Left lobe of liver (tissue), 2 donors: ENCODE measurements around the gene MINDY4. TPM values are rescaled to one million over a fixed set of nuclear protein-coding genes. Genes with fewer than 3 reads are reported as not detected.

ENCODE experiments used
- ATAC-seq: fragments of 200-7000 bp; cut with Tn5 transposase; one replicate; pipeline ENCODE4 v1.9.1; 2020; ENCODE audit warnings: mild to moderate bottlenecking, moderate library complexity
- DNase-seq: peaks from one replicate; pipeline ENCODE4 v3.0.0-alpha.2; 2020; ENCODE audit warnings: low spot score
- total RNA-seq: library from RNA; stranded (reverse); gene quantifications from one replicate; pipeline ENCODE4 v1.2.1, GENCODE V29; 2021
- donor health status: DM: no; HTN: no; CAD: no; lungs with moderate emphysema.
- donor health status: DM: no; HTN: yes; CAD: no.

Gene MINDY4
- total RNA-seq, 1 donor from 2014 or later, result 2.3 TPM

GRCh38 chr7:30910411-30911073 lies 139.3 kb downstream of the MINDY4 start:
- no peak for DNase-seq

GRCh38 chr7:30911133-30911532 lies 139.9 kb downstream of the MINDY4 start:
- ATAC-seq, result no peak
- DNase-seq, result no peak

More at GRCh38 chr7:30910411-30911073, 139.3 kb downstream of the MINDY4 start:
- ATAC-seq, result no peak

GRCh38 chr7:30911561-30911969 lies 140.3 kb downstream of the MINDY4 start, which contains the start of gene AQP1:
AQP1 (plus strand) TSS chr7:30911853; CDS start chr7:30911910, 57 bp downstream.
- DNase-seq (no peak), ATAC-seq (peak; percentile 20)

DNA sequence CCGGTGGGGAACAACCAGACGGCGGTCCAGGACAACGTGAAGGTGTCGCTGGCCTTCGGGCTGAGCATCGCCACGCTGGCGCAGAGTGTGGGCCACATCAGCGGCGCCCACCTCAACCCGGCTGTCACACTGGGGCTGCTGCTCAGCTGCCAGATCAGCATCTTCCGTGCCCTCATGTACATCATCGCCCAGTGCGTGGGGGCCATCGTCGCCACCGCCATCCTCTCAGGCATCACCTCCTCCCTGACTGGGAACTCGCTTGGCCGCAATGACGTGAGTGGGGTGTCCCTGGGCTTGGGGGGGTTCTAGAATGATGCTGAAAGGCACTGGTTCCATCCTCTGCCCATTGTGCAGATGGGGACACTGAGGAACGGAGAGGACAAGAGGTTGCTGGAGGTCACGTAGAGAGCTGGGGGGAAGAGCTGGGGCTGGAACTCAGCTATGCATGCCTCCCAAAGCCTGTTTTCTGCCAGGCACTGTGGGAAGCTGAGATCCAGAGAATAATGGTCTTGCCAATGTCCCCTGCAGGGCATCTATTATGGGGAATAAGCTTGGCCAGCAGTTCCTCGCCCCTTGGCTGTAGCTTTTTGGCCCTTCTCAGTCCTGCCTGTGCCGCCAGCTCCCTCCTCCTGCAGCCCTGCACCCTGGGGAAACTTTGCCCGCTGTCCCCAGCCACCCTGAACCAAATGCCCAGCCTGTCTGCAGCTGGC lies 141.0 kb downstream of the MINDY4 start:
- ATAC-seq (peak; percentile 30), DNase-seq (no peak)

GRCh38 chr7:30912731-30912985 lies 141.4 kb downstream of the MINDY4 start:
- ATAC-seq (no peak), DNase-seq (no peak)

DNA sequence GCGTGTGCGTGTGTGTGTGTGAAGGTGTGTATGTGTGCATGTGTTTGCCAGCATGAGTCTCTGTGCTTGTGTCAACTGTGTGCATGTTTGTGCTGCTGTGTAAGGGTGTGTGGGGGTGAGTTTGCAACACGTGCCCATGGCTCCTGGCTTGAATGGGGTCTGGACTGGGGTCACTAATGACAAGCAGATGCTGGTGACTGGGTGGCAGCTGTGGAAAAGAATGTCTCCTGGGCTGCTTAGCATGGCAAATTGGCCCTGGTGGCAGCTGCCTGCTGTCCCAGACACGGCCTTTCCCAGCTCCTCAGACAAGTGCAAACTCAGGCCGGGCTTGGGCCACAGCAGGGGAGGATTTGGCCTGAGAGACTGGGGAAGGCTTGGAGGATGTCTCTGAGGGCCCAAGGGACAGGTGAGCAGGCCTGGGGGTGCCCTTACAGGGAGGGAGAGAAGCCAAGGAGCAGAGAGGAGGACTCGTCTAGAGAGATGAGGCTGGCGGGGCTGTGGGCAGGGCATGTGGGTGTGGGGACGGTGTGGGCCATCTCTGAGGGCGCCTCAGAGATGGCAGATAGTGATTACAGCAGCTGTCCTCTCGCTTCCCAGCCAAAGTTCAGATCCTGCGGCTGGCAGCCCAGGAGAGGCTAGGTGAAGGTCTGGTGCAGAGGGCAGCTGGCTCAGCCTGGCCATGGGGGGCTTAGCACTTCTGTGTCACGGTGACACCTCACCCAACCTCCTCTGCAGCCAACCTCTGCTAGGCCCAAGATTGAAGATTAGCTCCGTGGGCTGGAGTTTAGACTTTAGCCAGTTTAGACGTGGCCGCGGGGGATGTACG lies 142.0 kb downstream of the MINDY4 start:
- no peak for DNase-seq
- ATAC-seq, result peak; percentile 55

DNA sequence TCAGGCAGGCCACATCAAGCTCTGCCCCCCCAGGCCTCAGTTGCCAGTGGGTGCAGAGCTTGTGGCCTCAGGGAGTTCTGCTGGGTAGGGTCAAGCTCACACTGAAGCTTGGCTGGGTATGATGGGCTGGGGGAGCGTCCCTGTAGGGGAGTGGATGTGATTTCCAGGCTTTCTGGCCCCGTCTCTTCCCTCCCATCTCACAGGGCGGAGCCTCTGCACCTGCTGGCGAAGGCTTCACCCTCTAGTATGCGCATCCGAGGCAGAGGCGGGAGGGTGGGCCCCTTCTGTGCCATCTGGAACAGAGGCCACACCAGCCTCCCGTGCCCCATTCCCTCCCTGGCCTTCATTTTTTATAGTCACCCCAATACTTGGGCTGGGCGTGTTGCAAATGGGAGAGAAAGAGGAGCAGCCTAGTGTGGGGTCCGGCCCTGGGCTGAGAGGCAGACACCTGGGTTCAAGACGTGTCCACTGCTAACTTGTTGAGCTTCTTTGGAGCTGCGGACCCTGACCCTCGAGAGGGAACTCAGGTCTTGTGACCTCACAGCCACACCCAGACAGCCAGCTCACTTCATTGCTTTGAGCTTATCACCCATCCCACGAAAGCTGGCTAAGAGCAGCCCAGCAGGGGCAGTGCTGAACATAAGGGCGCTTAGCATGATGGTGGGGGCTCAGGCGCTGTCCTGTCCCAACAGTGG lies 142.8 kb downstream of the MINDY4 start:
- ATAC-seq, result no peak
- DNase-seq, result no peak

GRCh38 chr7:30914596-30914995 lies 143.4 kb downstream of the MINDY4 start:
- ATAC-seq, result no peak
- DNase-seq, result no peak

GRCh38 chr7:30915005-30915601 lies 143.9 kb downstream of the MINDY4 start:
- ATAC-seq, result no peak
- no peak for DNase-seq

DNA sequence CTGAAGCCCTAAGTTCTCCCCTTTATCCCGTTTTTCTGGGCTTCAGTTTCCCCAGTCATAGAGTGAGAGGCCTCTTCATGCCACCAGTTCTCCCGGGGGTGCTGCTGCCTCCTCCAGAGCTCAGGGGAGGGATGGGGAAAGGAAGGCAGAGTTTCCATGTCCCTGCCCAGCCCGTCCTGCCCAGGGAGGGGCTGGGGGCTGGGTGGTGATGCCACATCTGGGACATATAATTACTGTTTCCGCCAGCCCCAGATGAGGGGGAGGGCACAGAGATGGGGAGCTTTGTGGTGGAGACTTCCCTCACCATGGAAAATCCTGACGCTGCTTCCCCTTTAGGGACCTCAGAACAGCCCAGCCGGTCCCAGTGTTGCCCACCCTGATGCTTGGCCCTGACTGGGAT lies 144.5 kb downstream of the MINDY4 start:
- no peak for ATAC-seq
- DNase-seq, result no peak

DNA sequence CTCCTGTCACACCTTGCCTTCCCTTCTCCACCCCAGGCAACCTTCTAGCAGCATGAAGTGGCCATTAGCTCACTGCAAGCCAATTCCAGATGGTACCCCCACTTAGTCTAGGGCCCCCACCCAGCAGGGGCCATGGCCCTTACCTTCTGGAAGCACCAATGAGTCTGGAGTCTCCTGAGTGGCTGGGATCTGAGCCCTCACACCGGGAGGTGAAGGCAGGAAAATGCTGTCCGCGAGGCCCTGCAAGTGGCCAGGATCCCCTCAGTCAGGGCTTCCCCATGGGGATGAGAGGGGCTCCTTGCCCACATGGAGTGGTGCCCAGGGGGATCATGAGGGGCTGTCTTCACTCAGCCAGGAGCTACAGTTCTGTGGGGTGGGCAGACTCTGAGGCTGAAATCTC lies 145.0 kb downstream of the MINDY4 start:
- DNase-seq (no peak), ATAC-seq (no peak)

GRCh38 chr7:30916767-30917166 lies 145.6 kb downstream of the MINDY4 start:
- ATAC-seq (no peak), DNase-seq (no peak)

- ATAC-seq (no peak), DNase-seq (no peak)
Observed at GRCh38 chr7:30917216-30917893, 146.1 kb downstream of the MINDY4 start.

DNA sequence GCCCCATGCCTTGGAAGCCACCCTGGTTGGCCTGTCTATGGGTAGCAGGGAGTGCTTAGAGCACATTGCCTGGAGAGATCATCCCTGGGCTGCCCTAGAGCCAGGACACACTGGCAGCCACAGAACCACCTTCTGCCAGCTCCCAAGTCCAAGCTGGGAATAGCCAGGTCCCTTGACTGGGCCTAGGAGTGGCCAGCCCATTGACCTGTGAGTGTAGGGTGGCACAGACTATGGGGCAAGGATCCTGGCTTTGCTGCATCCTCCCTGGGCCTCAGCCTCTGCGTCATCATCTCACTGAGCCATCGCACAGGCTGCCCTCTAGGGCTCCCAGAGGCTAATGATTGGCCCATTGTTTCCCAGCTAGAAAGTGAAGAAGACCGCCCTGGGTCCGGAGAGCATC lies 147.5 kb downstream of the MINDY4 start:
- ATAC-seq (no peak), DNase-seq (no peak)

GRCh38 chr7:30920021-30920583 lies 148.9 kb downstream of the MINDY4 start:
- ATAC-seq (no peak), DNase-seq (no peak)

- no peak for ATAC-seq
- DNase-seq, result peak; percentile 29
Observed at GRCh38 chr7:30920584-30921539, 149.6 kb downstream of the MINDY4 start.

GRCh38 chr7:30921540-30922401 lies 150.6 kb downstream of the MINDY4 start:
- DNase-seq, result peak; percentile 40
- no peak for ATAC-seq

DNA sequence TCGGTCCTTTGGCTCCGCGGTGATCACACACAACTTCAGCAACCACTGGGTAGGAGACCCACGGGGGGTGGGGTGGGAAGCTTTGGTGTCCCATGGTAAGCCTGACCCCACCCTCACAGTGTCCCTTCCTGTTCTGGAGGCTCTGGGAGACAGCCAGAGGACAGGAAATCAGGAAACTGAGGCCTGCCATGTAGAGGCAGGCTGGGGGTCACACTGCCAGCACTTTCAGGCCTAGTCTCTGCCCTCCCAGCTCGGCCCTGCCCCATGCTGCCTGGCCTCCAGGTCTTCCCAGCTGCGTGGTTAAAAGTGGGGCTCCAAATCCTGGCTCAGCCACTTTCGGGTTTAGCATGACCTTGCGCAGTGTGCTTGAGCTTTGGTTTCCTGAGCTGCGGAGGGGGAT lies 151.4 kb downstream of the MINDY4 start:
- ATAC-seq (no peak), DNase-seq (peak; percentile 33)
